HPDE6-E6E7 (cell line): ENCODE measurements around the gene CACNA1S.

ENCODE experiments used
- DNase-seq: peaks from one replicate; pipeline ENCODE4 v3.0.0; 2011; ENCODE audit warnings: missing footprints; ENCODE audit errors: extremely low spot score

Gene CACNA1S

GRCh38 chr1:201063145-201063544, 49.1 kb downstream of the CACNA1S start:
- no peak for DNase-seq

- no peak for DNase-seq
Observed at GRCh38 chr1:201062511-201063091, 49.6 kb downstream of the CACNA1S start.

- DNase-seq = no peak
Observed at GRCh38 chr1:201061886-201062285, 50.3 kb downstream of the CACNA1S start.

GRCh38 chr1:201061049-201061448, 51.2 kb downstream of the CACNA1S start:
- no peak for DNase-seq

- no peak for DNase-seq
Observed at GRCh38 chr1:201060586-201060985, 51.6 kb downstream of the CACNA1S start.

GRCh38 chr1:201059871-201060555, 52.2 kb downstream of the CACNA1S start:
- DNase-seq = no peak

- no peak for DNase-seq
Observed at GRCh38 chr1:201059401-201059800, 52.8 kb downstream of the CACNA1S start.

- no peak for DNase-seq
Observed at GRCh38 chr1:201054091-201054543, 58.1 kb downstream of the CACNA1S start.

GRCh38 chr1:201053155-201053860, 58.9 kb downstream of the CACNA1S start:
- DNase-seq = no peak

- DNase-seq = no peak
Observed at GRCh38 chr1:201051399-201051798, 60.8 kb downstream of the CACNA1S start.

- no peak for DNase-seq
Observed at GRCh38 chr1:201050515-201051277, 61.5 kb downstream of the CACNA1S start.

GRCh38 chr1:201049248-201049831, 62.9 kb downstream of the CACNA1S start:
- DNase-seq = no peak

GRCh38 chr1:201048521-201048920, 63.7 kb downstream of the CACNA1S start:
- no peak for DNase-seq

- no peak for DNase-seq
Observed at GRCh38 chr1:201044119-201044518, 68.1 kb downstream of the CACNA1S start.

GRCh38 chr1:201042779-201043461, 69.3 kb downstream of the CACNA1S start:
- DNase-seq = peak; percentile 62

- DNase-seq = no peak
Observed at GRCh38 chr1:201041011-201041410, 71.2 kb downstream of the CACNA1S start.

- no peak for DNase-seq
Observed at GRCh38 chr1:201039876-201040275, 72.3 kb downstream of the CACNA1S start.

GRCh38 chr1:201039418-201039817, 72.8 kb downstream of the CACNA1S start:
- no peak for DNase-seq

GRCh38 chr1:201038186-201038876, 73.9 kb downstream of the CACNA1S start:
- no peak for DNase-seq

- DNase-seq = no peak
Observed at GRCh38 chr1:201036188-201036842, 75.9 kb downstream of the CACNA1S start.
